ENCODE data around the gene MEAF6.

- TF ChIP-seq NFRKB (IDR thresholded peaks at IDR 0.05) (no peak), FOXM1 (IDR thresholded peaks at IDR 0.05; ENCODE audit: borderline replicate concordance) (no peak), HDGF (IDR thresholded peaks at IDR 0.05; ENCODE audit: borderline replicate concordance) (no peak), LEF1 (IDR thresholded peaks at IDR 0.05; ENCODE audit: borderline replicate concordance) (no peak), BHLHE40 (IDR thresholded peaks at IDR 0.05; ENCODE audit: borderline replicate concordance) (no peak), TARDBP (IDR thresholded peaks at IDR 0.05) (no peak), FOXK2 (IDR thresholded peaks at IDR 0.05) (no peak), ELF4 (IDR thresholded peaks at IDR 0.05) (no peak), SUZ12 (IDR thresholded peaks at IDR 0.05) (no peak), FOXA1 (IDR thresholded peaks at IDR 0.05) (no peak), SP1 (IDR thresholded peaks at IDR 0.05) (no peak), ARNT (IDR thresholded peaks at IDR 0.05) (no peak)
Measured at GRCh38 chr1:37484325-37485051, 30.1 kb downstream of the MEAF6 start.
